Fibroblast of skin of back (primary cell): Measurements from ENCODE around the gene LMTK2.
"Not testable (repeated sequence)": the region's sequence is repeated elsewhere in the genome, so short reads cannot be mapped to it uniquely, and the experiment has no call there.

ENCODE experiments used
- DNase-seq: peaks from one replicate; pipeline ENCODE4 v3.0.0-alpha.2; 2013

Gene LMTK2

GRCh38 chr7:98217623-98218582, 111.2 kb downstream of the LMTK2 start:
- DNase-seq = no peak

GRCh38 chr7:98219382-98219781, 112.7 kb downstream of the LMTK2 start:
- not testable (repeated sequence) for DNase-seq

- no peak for DNase-seq
Measured at GRCh38 chr7:98221611-98222532, 115.2 kb downstream of the LMTK2 start.

- DNase-seq = no peak
Measured at GRCh38 chr7:98222533-98223195, 116.0 kb downstream of the LMTK2 start.

- DNase-seq = no peak
Measured at GRCh38 chr7:98223351-98223897, 116.8 kb downstream of the LMTK2 start.

GRCh38 chr7:98223898-98224700, 117.4 kb downstream of the LMTK2 start:
- DNase-seq = no peak

- no peak for DNase-seq
Measured at GRCh38 chr7:98224701-98225181, 118.1 kb downstream of the LMTK2 start.

- DNase-seq = no peak
Measured at GRCh38 chr7:98225913-98226614, 119.4 kb downstream of the LMTK2 start.

GRCh38 chr7:98227939-98228338, 121.3 kb downstream of the LMTK2 start:
- DNase-seq = no peak

- DNase-seq = no peak
Measured at GRCh38 chr7:98228801-98229200, 122.1 kb downstream of the LMTK2 start.

- DNase-seq = no peak
Measured at GRCh38 chr7:98229441-98229840, 122.8 kb downstream of the LMTK2 start.

GRCh38 chr7:98229991-98230745, 123.5 kb downstream of the LMTK2 start:
- no peak for DNase-seq

GRCh38 chr7:98230746-98231471, 124.2 kb downstream of the LMTK2 start:
- no peak for DNase-seq

GRCh38 chr7:98231493-98232262, 125.0 kb downstream of the LMTK2 start:
- no peak for DNase-seq

GRCh38 chr7:98232263-98232585, 125.6 kb downstream of the LMTK2 start:
- no peak for DNase-seq

- no peak for DNase-seq
Measured at GRCh38 chr7:98232799-98233198, 126.1 kb downstream of the LMTK2 start.

GRCh38 chr7:98233219-98234070, 126.8 kb downstream of the LMTK2 start:
- no peak for DNase-seq
